Subcutaneous adipose tissue (tissue), 4 donors: Measurements from ENCODE around the gene EEF1E1. TPM values are rescaled to one million over a fixed set of nuclear protein-coding genes. Genes with fewer than 3 reads are reported as not detected.

Experiments
- total RNA-seq, 4 donors: library from RNA; depleted of rRNA; stranded (reverse); fragments of >200 nt; gene quantifications; one replicate each; pipeline ENCODE4 v1.1.0, GENCODE V29; 2016
- TF ChIP-seq, protein P1 (sequence below): fragments of 450-650 bp; IDR thresholded peaks from one replicate; pipeline ENCODE4 v1.5.1; 2016; ENCODE audit warnings: low read depth, mild to moderate bottlenecking, control low read depth, antibody characterized with exemption, moderate library complexity

EEF1E1 gene
- total RNA-seq, 4 donors from 2014 or later, result 14.3 to 28.0 (median 20.1) TPM

- TF ChIP-seq, protein P1, sequence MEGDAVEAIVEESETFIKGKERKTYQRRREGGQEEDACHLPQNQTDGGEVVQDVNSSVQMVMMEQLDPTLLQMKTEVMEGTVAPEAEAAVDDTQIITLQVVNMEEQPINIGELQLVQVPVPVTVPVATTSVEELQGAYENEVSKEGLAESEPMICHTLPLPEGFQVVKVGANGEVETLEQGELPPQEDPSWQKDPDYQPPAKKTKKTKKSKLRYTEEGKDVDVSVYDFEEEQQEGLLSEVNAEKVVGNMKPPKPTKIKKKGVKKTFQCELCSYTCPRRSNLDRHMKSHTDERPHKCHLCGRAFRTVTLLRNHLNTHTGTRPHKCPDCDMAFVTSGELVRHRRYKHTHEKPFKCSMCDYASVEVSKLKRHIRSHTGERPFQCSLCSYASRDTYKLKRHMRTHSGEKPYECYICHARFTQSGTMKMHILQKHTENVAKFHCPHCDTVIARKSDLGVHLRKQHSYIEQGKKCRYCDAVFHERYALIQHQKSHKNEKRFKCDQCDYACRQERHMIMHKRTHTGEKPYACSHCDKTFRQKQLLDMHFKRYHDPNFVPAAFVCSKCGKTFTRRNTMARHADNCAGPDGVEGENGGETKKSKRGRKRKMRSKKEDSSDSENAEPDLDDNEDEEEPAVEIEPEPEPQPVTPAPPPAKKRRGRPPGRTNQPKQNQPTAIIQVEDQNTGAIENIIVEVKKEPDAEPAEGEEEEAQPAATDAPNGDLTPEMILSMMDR, result no peak
Measured at GRCh38 chr6:8108759-8109539, 6.6 kb upstream of the EEF1E1 start.

DNA sequence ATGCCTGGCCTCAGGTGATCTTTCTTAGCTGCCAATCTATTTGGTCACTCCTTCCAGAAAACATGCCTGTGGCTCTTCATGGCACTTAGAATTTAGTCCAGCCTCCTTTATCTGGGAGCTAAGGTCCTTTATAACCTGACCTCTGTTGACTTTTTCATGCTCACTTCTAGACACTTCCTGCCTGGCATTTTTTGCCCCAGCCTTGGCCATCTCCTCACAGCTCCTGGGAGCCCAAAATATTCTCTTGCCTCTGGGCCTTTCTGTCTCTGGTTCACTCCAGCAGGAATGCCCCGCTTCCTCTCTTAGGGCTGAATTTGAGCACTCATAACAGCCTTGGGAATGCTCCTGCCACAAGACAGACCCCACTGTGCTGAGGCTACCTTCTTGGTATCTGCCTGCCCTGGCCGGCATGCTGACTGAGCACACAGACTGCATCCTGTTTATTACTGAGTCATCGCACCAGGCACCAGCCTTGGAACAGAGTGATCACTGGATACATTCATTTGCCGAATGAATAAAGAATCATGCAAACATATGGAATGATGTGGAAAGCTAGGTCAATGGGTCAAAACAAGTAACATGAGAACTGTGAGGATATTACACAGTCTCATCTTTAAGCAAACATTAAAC lies 5.8 kb upstream of the EEF1E1 start:
- TF ChIP-seq, protein P1, result no peak

- TF ChIP-seq, protein P1, result no peak
Measured at GRCh38 chr6:8105791-8106190, 3.4 kb upstream of the EEF1E1 start.

- TF ChIP-seq, protein P1, result no peak
Measured at GRCh38 chr6:8103726-8104125, 1.4 kb upstream of the EEF1E1 start.

GRCh38 chr6:8100159-8100854 lies 2.0 kb downstream of the EEF1E1 start:
- TF ChIP-seq, protein P1, result no peak

- TF ChIP-seq, protein P1, result no peak
Measured at GRCh38 chr6:8090650-8091049, 11.7 kb downstream of the EEF1E1 start.

DNA sequence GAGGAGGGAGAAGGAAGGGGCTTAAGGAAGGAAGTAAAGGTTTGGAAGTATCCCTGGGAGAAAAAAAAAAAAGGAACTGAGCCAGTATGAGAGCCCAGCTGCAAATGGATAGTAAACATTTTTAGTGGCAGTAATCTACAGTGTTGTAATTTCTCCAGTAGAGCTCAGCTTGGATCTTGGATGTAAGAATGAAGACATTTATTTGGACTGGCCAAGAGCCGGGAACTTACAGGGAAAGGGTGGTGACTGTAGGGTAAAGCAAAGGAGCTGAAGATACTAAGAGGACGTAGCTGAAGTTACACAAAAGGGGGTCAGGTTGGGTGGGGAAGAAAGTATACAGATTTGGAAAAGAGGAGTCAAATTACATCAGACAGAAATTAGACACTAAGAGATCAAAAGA lies 13.5 kb downstream of the EEF1E1 start:
- TF ChIP-seq, protein P1, result no peak
